ENCODE data around the gene NAPG.
"Not testable (repeated sequence)": the region's sequence is repeated elsewhere in the genome, so short reads cannot be mapped to it uniquely, and the experiment has no call there.

The NAPG gene

DNA sequence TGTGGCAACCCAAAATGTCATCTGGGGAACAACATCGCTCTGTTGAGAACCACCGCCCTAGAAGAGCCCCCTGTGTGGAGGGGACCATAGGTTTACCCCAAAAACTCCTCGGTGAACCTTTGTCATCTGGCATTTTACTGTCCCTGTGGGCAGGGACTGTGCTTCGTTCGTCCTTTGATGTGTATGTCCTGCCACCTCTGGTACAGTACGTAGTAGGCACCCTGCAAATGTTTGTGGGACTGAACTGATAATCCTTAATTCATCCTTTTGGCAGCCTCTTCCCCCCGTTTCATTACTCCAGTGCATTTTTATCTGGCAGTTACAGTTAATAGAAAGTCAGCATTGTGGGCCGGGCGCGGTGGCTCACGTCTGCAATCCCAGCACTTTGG is 728 bp downstream of the NAPG start:
- no peak for DNase-seq (ENCODE audit: low read depth)
- TF ChIP-seq, protein P1, sequence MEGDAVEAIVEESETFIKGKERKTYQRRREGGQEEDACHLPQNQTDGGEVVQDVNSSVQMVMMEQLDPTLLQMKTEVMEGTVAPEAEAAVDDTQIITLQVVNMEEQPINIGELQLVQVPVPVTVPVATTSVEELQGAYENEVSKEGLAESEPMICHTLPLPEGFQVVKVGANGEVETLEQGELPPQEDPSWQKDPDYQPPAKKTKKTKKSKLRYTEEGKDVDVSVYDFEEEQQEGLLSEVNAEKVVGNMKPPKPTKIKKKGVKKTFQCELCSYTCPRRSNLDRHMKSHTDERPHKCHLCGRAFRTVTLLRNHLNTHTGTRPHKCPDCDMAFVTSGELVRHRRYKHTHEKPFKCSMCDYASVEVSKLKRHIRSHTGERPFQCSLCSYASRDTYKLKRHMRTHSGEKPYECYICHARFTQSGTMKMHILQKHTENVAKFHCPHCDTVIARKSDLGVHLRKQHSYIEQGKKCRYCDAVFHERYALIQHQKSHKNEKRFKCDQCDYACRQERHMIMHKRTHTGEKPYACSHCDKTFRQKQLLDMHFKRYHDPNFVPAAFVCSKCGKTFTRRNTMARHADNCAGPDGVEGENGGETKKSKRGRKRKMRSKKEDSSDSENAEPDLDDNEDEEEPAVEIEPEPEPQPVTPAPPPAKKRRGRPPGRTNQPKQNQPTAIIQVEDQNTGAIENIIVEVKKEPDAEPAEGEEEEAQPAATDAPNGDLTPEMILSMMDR (IDR thresholded peaks at IDR 0.05; ENCODE audit: insufficient read depth, low read depth, low read length, missing control alignments), result no peak
- H3K4me3 ChIP-seq (ENCODE audit: low read depth, low read length), result peak overlapping the region; percentile 93

DNA sequence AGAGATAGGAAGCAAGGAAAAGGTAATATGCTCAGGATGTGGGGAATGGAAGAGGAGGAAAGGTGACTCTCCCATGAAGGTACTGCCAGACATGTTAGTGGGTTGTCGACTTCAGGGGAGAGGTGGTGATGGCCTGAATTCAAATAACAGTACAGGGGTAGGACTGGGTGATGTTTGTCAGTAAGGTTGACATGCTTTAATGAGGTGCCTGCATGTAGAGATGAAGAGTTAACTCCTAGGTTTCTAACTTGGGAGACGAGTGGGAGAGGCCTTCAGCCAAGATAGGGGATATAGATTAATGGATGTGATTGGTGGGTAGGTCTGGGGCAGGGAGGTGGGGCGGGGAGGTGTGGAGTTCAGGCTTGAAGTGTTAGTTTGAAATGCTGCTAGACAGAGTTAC is 2.6 kb downstream of the NAPG start:
- H3K4me3 ChIP-seq (ENCODE audit: low read depth, low read length), result no peak overlapping the region
- TF ChIP-seq, protein P1 (IDR thresholded peaks at IDR 0.05; ENCODE audit: insufficient read depth, low read depth, low read length, missing control alignments), result no peak
- DNase-seq (ENCODE audit: low read depth), result no peak

DNA sequence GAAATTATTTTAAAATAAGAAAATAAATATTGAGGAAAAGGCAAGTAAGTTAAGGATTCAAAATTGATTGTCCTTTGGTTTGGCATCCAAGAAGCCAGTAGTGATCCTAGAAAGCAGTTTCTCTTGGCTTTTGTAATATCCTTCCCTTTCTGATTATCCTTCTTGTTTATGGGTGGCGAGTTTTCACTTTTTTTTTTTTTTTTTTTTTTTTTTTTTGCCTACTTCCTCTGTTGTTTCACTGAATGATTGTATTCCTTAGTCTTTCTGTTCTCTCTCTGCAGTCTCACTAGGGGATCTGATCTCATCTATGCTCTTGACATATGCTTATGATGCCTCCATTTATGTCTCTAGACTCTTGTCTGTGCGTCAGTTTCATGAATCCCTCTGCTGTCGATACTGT is 4.2 kb downstream of the NAPG start:
- DNase-seq (ENCODE audit: low read depth), result peak; percentile 31
- TF ChIP-seq, protein P1 (IDR thresholded peaks at IDR 0.05; ENCODE audit: insufficient read depth, low read depth, low read length, missing control alignments), result no peak
- peak overlapping the region; percentile 0 for H3K4me3 ChIP-seq (ENCODE audit: low read depth, low read length)

DNA sequence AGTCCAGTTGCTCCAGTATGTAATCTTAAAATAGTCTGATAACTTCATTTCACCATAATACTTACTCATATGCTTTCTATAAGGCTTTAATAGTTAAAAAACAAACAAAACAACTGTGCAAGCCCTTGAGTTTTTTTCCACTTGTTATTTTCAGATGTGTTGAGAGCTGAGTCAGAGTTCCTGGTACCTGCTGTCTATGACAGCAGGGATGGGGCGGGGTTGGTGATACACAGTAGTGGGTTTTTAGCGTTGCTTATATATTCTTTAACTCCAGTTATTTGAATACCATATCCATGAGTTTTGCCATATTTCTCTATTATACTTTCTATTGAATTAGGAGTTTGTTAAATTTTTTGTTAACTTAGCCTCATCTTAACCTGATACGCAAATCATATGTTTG is 5.0 kb downstream of the NAPG start:
- DNase-seq (ENCODE audit: low read depth), result no peak

DNA sequence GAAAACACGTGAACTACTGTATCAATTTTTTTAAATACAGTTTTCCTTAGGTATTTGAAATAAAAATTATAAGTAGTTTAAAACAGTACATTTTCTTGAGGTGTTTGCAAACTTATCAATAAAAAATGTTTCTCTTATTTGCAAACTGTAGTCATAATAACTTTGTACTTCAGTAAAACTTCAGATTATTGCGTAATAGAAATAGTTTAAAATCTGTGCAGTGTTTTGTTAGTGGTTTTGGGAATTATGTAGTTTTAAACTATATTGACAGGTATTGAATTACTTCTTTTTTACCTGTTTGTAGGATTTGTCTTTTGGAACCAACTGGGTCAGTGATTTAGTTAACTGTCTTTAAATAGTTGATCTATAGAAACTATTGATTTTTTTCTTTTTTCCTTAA is 7.3 kb downstream of the NAPG start:
- DNase-seq (ENCODE audit: low read depth), result no peak
- TF ChIP-seq, protein P1 (IDR thresholded peaks at IDR 0.05; ENCODE audit: insufficient read depth, low read depth, low read length, missing control alignments), result no peak
- no peak overlapping the region for H3K4me3 ChIP-seq (ENCODE audit: low read depth, low read length)

More for the DNA sequence above, 5.0 kb downstream of the NAPG start:
- TF ChIP-seq, protein P1 (IDR thresholded peaks at IDR 0.05; ENCODE audit: insufficient read depth, low read depth, low read length, missing control alignments), result no peak
- H3K4me3 ChIP-seq (ENCODE audit: low read depth, low read length), result no peak overlapping the region

DNA sequence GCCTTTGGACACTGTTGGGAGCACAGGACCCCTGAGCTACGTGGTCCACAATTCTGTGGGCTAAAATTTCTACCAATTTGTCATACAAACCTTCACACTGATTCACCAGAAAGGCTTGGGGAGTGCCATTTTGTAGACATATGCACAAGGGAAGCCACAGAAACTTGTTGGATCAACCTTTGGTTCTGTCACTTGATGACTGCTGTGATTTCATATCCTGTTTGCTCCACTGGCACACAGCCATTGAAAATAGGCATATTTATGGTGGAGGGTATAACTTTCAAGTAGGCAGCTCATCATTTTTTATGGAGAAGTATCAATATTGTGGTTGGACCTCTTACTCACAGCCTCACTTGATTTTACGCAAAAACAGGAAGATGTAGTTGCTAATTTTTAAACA is 10.5 kb downstream of the NAPG start:
- DNase-seq (ENCODE audit: low read depth), result no peak
- H3K4me3 ChIP-seq (ENCODE audit: low read depth, low read length), result no peak overlapping the region
- TF ChIP-seq, protein P1 (IDR thresholded peaks at IDR 0.05; ENCODE audit: insufficient read depth, low read depth, low read length, missing control alignments), result no peak

DNA sequence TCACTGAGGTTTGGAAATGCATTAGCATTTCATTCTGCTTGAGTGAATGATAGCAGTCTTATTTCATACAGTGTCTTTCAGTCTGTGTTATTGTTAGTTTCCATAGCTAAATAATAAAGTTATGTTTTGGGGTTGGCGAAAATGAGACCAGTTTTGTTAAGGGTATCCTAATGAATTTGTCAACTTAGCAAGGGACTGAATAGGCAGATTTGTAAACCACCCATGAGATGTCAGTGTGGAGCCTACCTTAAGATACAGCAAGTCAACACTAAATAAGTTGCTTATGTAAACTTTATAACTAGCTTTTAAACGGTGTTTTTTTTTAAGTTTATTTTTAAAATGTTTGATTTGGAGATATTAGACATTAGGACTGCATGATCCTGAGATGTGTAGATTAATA is 11.9 kb downstream of the NAPG start:
- H3K4me3 ChIP-seq (ENCODE audit: low read depth, low read length), result no peak overlapping the region
- TF ChIP-seq, protein P1 (IDR thresholded peaks at IDR 0.05; ENCODE audit: insufficient read depth, low read depth, low read length, missing control alignments), result no peak
- DNase-seq (ENCODE audit: low read depth), result no peak

DNA sequence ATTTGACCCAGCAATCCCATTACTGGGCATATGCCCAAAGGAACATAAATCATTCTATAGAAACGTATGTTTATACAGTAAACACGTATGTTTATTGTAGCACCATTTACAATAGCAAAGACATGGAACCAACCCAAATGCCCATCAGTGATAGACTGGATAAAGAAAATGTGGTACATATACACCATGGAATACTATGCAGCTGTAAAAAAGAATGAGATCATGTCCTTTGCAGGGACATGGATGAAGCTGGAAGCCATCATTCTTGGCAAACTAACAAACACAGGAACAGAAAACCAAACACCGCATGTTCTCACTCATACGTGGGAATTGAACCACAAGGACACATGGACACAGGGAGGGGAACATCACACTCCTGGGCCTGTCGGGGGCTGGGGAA is 13.3 kb downstream of the NAPG start:
- H3K4me3 ChIP-seq (ENCODE audit: low read depth, low read length); DNase-seq (ENCODE audit: low read depth): not testable (repeated sequence)

Data from GM12865 (cell line).